Mucosa of descending colon (tissue), 3 donors: ENCODE measurements around the gene UTS2. TPM values are rescaled to one million over a fixed set of nuclear protein-coding genes. Genes with fewer than 3 reads are reported as not detected.

Experiments
- ATAC-seq: fragments of 200-7000 bp; cut with Tn5 transposase; one replicate; pipeline ENCODE4 v1.9.1; 2020; ENCODE audit warnings: mild to moderate bottlenecking, moderate library complexity
- DNase-seq, 3 donors: peaks; one replicate each; pipeline ENCODE4 v3.0.0-alpha.2; 2020
- H3K36me3 ChIP-seq: fragments of 200-600 bp; one replicate; pipeline ENCODE4 v1.8.0; 2021; ENCODE audit warnings: low read depth, mild to moderate bottlenecking
- H3K4me1 ChIP-seq: fragments of 200-600 bp; one replicate; pipeline ENCODE4 v1.8.0; 2021; ENCODE audit warnings: low read depth, mild to moderate bottlenecking
- H3K4me3 ChIP-seq: fragments of 200-600 bp; one replicate; pipeline ENCODE4 v1.8.0; 2021; ENCODE audit warnings: mild to moderate bottlenecking
- H3K9me3 ChIP-seq: fragments of 200-600 bp; one replicate; pipeline ENCODE4 v1.8.0; 2021; ENCODE audit warnings: mild to moderate bottlenecking
- CTCF ChIP-seq: fragments of 200-600 bp; IDR thresholded peaks from one replicate; pipeline ENCODE4 v1.8.0; 2022; ENCODE audit warnings: antibody characterized with exemption, mild to moderate bottlenecking
- intact Hi-C, 2 donors: fragments of 100-400 bp; cut with DNase I in 1 of 2; cut with micrococcal nuclease in 1 of 2; formaldehyde crosslinking; loops; one replicate each; pipeline versions ENCODE4 v1.11.0 to v1.11.1; 2022; cut with DNase I, micrococcal nuclease
- total RNA-seq, 3 donors: library from RNA; stranded (reverse); fragmentation: NEBNext Ultra II Directional in 2 of 3; extraction: Animal tissue kit (Norgen Biotek cat#: 25700) in 2 of 3; gene quantifications; one replicate each; pipeline versions ENCODE4 v1.2.1 to v1.2.4, GENCODE V29; 2021 to 2023
- donor health status: DM: no; HTN: no; CAD: no; lungs with moderate emphysema.
- donor health status: DM: no; HTN: no; CAD: no.
- donor health status: DM: no; HTN: yes; CAD: no.

Gene UTS2
- total RNA-seq, 3 donors from 2014 or later = 0.17 TPM; not detected in 2

DNA sequence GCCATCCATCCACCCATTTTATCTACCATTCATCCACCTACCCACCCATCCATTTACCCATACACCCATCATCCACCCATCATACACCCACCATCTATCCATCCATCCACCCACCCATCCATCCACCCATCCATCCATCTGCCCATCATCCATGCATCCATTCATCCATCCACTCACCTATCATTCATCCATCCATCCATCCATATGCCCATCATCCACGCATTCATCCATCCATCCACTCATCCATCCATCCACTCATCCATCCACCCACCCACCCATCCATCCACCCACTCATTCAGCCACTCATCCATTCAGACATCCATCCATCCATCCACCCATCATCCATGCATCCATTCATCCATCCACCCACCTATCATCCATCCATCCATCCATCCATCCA, 31.9 kb upstream of the UTS2 start:
- no peaks in the 10 kb centered on the region for H3K9me3 ChIP-seq
- H3K36me3 ChIP-seq = no peaks in the 10 kb centered on the region
- no peak for TF ChIP-seq CTCF
- intact Hi-C loops = no loop called here
- no peak overlapping the region for H3K4me3 ChIP-seq
- DNase-seq (no peak), ATAC-seq (no peak)
- no peaks in the 10 kb centered on the region for H3K4me1 ChIP-seq

- intact Hi-C loops = no loop called here
- no peak overlapping the region for H3K4me3 ChIP-seq
- H3K9me3 ChIP-seq = peaks cover 5% of the 10 kb centered on the region
- DNase-seq (no peak), ATAC-seq (no peak)
- TF ChIP-seq CTCF = no peak
- H3K4me1 ChIP-seq = no peaks in the 10 kb centered on the region
- H3K36me3 ChIP-seq = no peaks in the 10 kb centered on the region
These were observed 26.4 kb upstream of the UTS2 start for GRCh38 chr1:7879228-7879627.

GRCh38 chr1:7878027-7878426, 25.2 kb upstream of the UTS2 start:
- Histone ChIP-seq H3K36me3 (no peaks in the 10 kb centered on the region), H3K9me3 (peaks cover 5% of the 10 kb centered on the region), H3K4me1 (no peaks in the 10 kb centered on the region), H3K4me3 (no peak overlapping the region)
- ATAC-seq (no peak), DNase-seq (no peak)
- TF ChIP-seq CTCF = no peak
- intact Hi-C loops = no loop called here

GRCh38 chr1:7873801-7874795, 21.2 kb upstream of the UTS2 start:
- TF ChIP-seq CTCF = no peak
- ATAC-seq (no peak), DNase-seq (no peak)
- peaks cover 5% of the 10 kb centered on the region for H3K9me3 ChIP-seq
- H3K4me1 ChIP-seq = no peaks in the 10 kb centered on the region
- intact Hi-C loops = no loop called here
- H3K36me3 ChIP-seq = no peaks in the 10 kb centered on the region
- no peak overlapping the region for H3K4me3 ChIP-seq

DNA sequence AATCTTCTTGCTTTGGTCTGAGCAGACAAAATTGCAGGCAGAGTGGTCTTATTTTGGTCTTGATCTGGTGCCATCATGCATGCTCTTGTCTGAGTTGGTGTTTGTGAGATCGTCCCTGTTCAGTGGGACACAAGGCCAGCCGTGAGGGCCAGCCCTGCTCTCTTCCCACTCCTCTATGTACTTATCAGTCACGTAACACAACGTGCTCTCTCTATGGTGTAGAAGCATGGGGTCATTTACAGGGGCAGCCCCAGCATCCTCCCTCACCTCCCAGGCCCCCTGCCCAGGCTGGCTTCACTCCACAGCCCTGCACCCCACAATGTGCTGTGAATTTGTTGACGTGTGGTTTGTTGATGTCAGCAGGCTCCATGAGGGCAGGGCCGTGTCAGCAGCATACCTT, 18.3 kb upstream of the UTS2 start:
- Histone ChIP-seq H3K9me3 (no peaks in the 10 kb centered on the region), H3K4me3 (no peak overlapping the region), H3K4me1 (no peaks in the 10 kb centered on the region), H3K36me3 (no peaks in the 10 kb centered on the region)
- intact Hi-C loops = no loop called here
- no peak for TF ChIP-seq CTCF
- ATAC-seq (no peak), DNase-seq (no peak)
